Gastroesophageal sphincter (tissue), 4 donors: ENCODE data around the gene ARHGAP29. TPM values are rescaled to one million over a fixed set of nuclear protein-coding genes. Genes with fewer than 3 reads are reported as not detected.
"Not testable (repeated sequence)": the region's sequence is repeated elsewhere in the genome, so short reads cannot be mapped to it uniquely, and the experiment has no call there.

ENCODE experiments used
- ATAC-seq: fragments of 150-250 bp; one replicate; pipeline ENCODE4 v1.9.1; 2016; ENCODE audit warnings: mild to moderate bottlenecking, moderate library complexity
- H3K27ac ChIP-seq, 4 donors: fragments of 200-600 bp; sonication (generic) in 3 of 4; 1 replicate in 3 of 4; 2 replicates in 1 of 4; pipeline ENCODE4 v1.5.1; 2016 to 2019
- H3K27me3 ChIP-seq: fragments of 200-600 bp; sonication (generic); one replicate; pipeline ENCODE4 v1.5.1; 2019
- H3K36me3 ChIP-seq, 2 donors: fragments of 200-600 bp; sonication (generic); one replicate each; pipeline ENCODE4 v1.5.1; 2019; ENCODE audit warnings: control low read depth in 1 of 2
- H3K4me1 ChIP-seq, 3 donors: fragments of 200-600 bp; sonication (generic); 1 replicate in 2 of 3; 2 replicates in 1 of 3; pipeline ENCODE4 v1.5.1; 2016 to 2019; ENCODE audit warnings: control low read depth in 2 of 3
- H3K4me3 ChIP-seq, 2 donors: fragments of 200-600 bp; sonication (generic); one replicate each; pipeline ENCODE4 v1.5.1; 2019; ENCODE audit warnings: mild to moderate bottlenecking in 1 of 2, moderate library complexity in 1 of 2
- H3K9me3 ChIP-seq, 3 donors: fragments of 200-600 bp; sonication (generic); one replicate each; pipeline ENCODE4 v1.5.1; 2017 to 2019; ENCODE audit warnings: control low read depth in 2 of 3
- EP300 ChIP-seq: sonication (generic); formaldehyde crosslinking; IDR thresholded peaks from one replicate; pipeline ENCODE4 v1.6.1; 2017; ENCODE audit warnings: antibody characterized with exemption, mild to moderate bottlenecking
- POLR2A ChIP-seq, 2 donors: fragments of 450-650 bp; IDR thresholded peaks; one replicate each; pipeline ENCODE4 v1.6.1; 2017; ENCODE audit warnings: antibody characterized with exemption in 2 of 2, mild to moderate bottlenecking in 2 of 2, moderate library complexity in 1 of 2
- POLR2AphosphoS5 ChIP-seq: sonication (generic); formaldehyde crosslinking; IDR thresholded peaks from one replicate; pipeline ENCODE4 v1.6.1; 2017; ENCODE audit warnings: antibody characterized with exemption
- WGBS, 2 donors: methylation state at CpG; one replicate each; pipeline ENCODE4 v1.1.5; 2018; ENCODE audit warnings: low coverage in 1 of 2; 5-methylcytosine and 5-hydroxymethylcytosine counted together
- total RNA-seq, 4 donors: library from RNA; depleted of rRNA; stranded (reverse); fragments of >200 nt; gene quantifications; one replicate each; pipeline ENCODE4 v1.1.0, GENCODE V29; 2016
- TF ChIP-seq, protein P1 (sequence below), 4 experiments: fragments of 200-600 bp in 2 of 4; fragments of 450-650 bp in 2 of 4; sonication (generic) in 1 of 4; IDR thresholded peaks; one replicate each; pipeline ENCODE4 v1.5.1; 2017 to 2019; ENCODE audit warnings: antibody characterized with exemption in 4 of 4, mild to moderate bottlenecking in 2 of 4, moderate library complexity in 2 of 4

ARHGAP29 gene
- total RNA-seq, 4 donors from 2014 or later: 21.9 to 78.4 (median 34.8) TPM

GRCh38 chr1:94154989-94155388, 82.4 kb downstream of the ARHGAP29 start:
- H3K36me3 ChIP-seq: no peaks in the 10 kb centered on the region
- no peak for TF ChIP-seq POLR2AphosphoS5
- TF ChIP-seq EP300: no peak
- no peak for TF ChIP-seq POLR2A (IDR thresholded peaks at IDR 0.05)
- TF ChIP-seq, protein P1, sequence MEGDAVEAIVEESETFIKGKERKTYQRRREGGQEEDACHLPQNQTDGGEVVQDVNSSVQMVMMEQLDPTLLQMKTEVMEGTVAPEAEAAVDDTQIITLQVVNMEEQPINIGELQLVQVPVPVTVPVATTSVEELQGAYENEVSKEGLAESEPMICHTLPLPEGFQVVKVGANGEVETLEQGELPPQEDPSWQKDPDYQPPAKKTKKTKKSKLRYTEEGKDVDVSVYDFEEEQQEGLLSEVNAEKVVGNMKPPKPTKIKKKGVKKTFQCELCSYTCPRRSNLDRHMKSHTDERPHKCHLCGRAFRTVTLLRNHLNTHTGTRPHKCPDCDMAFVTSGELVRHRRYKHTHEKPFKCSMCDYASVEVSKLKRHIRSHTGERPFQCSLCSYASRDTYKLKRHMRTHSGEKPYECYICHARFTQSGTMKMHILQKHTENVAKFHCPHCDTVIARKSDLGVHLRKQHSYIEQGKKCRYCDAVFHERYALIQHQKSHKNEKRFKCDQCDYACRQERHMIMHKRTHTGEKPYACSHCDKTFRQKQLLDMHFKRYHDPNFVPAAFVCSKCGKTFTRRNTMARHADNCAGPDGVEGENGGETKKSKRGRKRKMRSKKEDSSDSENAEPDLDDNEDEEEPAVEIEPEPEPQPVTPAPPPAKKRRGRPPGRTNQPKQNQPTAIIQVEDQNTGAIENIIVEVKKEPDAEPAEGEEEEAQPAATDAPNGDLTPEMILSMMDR (IDR thresholded peaks at IDR 0.05): no peak
- peaks cover 0 to under 1% (median 0%) of the 10 kb centered on the region in 3 donors for H3K4me1 ChIP-seq
- WGBS, 2 donors: 83 to 85% methylated on average over 1 of the region's 1 CpG
- H3K9me3 ChIP-seq: no peaks in the 10 kb centered on the region
- no peak for ATAC-seq
- no peaks in the 10 kb centered on the region for H3K27me3 ChIP-seq
- H3K27ac ChIP-seq: no peak overlapping the region
- H3K4me3 ChIP-seq: no peak overlapping the region

DNA sequence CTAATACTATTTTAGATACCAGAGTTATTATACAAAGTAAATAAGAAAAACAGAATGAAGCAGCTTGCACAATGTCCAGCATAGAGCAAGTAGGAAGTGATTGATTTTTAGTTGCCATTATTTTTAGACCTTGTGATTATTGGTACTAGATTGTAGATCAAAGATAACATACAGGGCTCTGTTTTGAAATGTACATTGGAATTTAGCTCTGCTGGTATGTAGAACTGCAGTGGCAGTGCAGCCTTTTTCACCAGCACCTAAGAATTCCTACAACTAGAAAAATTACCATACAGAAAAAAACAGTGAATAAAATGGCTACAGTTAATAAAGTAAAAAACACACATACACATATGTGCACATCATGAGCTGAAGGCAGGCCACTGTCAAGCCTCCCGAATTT, 84.3 kb downstream of the ARHGAP29 start:
- 53 to 91% methylated on average over 1 of the region's 1 CpG for WGBS, 2 donors
- Histone ChIP-seq H3K9me3 (no peaks in the 10 kb centered on the region), H3K27ac (no peak overlapping the region), H3K27me3 (no peaks in the 10 kb centered on the region), H3K4me3 (no peak overlapping the region), H3K4me1 (no peaks in the 10 kb centered on the region), H3K36me3 (no peaks in the 10 kb centered on the region)
- TF ChIP-seq POLR2A (IDR thresholded peaks at IDR 0.05): no peak
- TF ChIP-seq, protein P1 (IDR thresholded peaks at IDR 0.05): no peak
- no peak for TF ChIP-seq EP300
- TF ChIP-seq POLR2AphosphoS5: no peak
- no peak for ATAC-seq

DNA sequence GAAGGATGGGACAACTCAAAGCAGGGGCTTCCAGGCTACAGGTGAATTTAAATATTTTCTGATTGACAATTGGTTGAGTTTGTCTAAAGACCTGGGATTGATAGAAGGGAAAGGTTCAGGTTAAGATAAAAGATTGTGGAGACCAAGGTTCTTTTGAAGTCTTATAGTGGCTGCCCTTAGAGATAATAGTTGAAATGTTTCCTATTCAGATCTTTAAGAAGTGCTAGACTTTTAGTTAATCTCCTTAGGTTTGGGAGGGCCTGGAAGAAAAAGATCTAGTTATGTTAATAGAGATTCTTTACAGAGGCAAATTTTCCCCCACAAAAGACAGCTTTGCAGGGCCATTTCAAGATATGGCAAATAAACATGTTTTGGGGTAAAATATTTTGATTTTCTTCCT, 88.2 kb downstream of the ARHGAP29 start:
- not testable (repeated sequence) for H3K36me3 ChIP-seq, H3K4me3 ChIP-seq, H3K27me3 ChIP-seq, H3K9me3 ChIP-seq, H3K27ac ChIP-seq, ATAC-seq, H3K4me1 ChIP-seq

GRCh38 chr1:94146273-94146672, 91.1 kb downstream of the ARHGAP29 start:
- H3K4me1 ChIP-seq: no peaks in the 10 kb centered on the region
- TF ChIP-seq EP300: no peak
- no peak for TF ChIP-seq POLR2A (IDR thresholded peaks at IDR 0.05)
- TF ChIP-seq, protein P1 (IDR thresholded peaks at IDR 0.05): no peak
- TF ChIP-seq POLR2AphosphoS5: no peak
- H3K27me3 ChIP-seq: no peaks in the 10 kb centered on the region
- ATAC-seq: no peak
- H3K27ac ChIP-seq: no peak overlapping the region
- no peaks in the 10 kb centered on the region for H3K9me3 ChIP-seq
- no peaks in the 10 kb centered on the region for H3K36me3 ChIP-seq
- H3K4me3 ChIP-seq: no peak overlapping the region
- 75 to 94% methylated on average over 2 to 5 of the region's 5 CpGs for WGBS, 2 donors

DNA sequence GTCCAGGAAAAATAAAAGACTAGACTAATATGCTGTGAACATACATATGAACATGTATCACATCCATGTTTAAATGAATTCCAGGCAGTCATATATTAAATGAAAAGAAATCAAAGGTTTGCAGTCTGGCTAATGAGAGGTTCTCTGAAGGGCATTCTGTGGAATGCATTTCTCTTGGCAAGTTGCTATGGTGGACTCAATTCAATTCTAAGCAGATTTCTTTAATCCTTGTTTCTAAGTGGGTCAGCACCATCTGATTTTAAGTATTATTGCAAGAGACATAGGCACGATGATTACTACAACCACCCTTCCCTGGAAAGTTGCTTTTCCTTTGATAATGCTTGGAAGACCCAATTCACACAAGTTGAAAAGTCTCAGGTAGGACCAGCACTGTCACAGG, 92.5 kb downstream of the ARHGAP29 start:
- Histone ChIP-seq H3K27me3 (no peaks in the 10 kb centered on the region), H3K9me3 (no peaks in the 10 kb centered on the region), H3K27ac (no peak overlapping the region), H3K4me3 (no peak overlapping the region), H3K4me1 (no peaks in the 10 kb centered on the region), H3K36me3 (no peaks in the 10 kb centered on the region)
- TF ChIP-seq POLR2AphosphoS5 (no peak), EP300 (no peak), POLR2A (IDR thresholded peaks at IDR 0.05) (no peak)
- TF ChIP-seq, protein P1 (IDR thresholded peaks at IDR 0.05): no peak
- no peak for ATAC-seq
- 27 to 71% methylated on average over 1 of the region's 1 CpG for WGBS, 2 donors

- no peaks in the 10 kb centered on the region for H3K27me3 ChIP-seq
- ATAC-seq: no peak
- no peaks in the 10 kb centered on the region for H3K4me1 ChIP-seq
- H3K36me3 ChIP-seq: no peaks in the 10 kb centered on the region
- H3K4me3 ChIP-seq: no peak overlapping the region
- TF ChIP-seq POLR2AphosphoS5 (no peak), POLR2A (IDR thresholded peaks at IDR 0.05) (no peak), EP300 (no peak)
- TF ChIP-seq, protein P1 (IDR thresholded peaks at IDR 0.05): no peak
- no peaks in the 10 kb centered on the region for H3K9me3 ChIP-seq
- no peak overlapping the region for H3K27ac ChIP-seq
Observed at GRCh38 chr1:94143809-94144176, 93.6 kb downstream of the ARHGAP29 start.
